ENCODE measurements around the gene TRAP1. TPM values are rescaled to one million over a fixed set of nuclear protein-coding genes. Genes with fewer than 3 reads are reported as not detected.
A peak's percentile ranks its signal among the peaks of the same experiment; 100 is the strongest.

TRAP1 gene
- total RNA-seq, 2 experiments from 2014 or later: 185 to 242 TPM

DNA sequence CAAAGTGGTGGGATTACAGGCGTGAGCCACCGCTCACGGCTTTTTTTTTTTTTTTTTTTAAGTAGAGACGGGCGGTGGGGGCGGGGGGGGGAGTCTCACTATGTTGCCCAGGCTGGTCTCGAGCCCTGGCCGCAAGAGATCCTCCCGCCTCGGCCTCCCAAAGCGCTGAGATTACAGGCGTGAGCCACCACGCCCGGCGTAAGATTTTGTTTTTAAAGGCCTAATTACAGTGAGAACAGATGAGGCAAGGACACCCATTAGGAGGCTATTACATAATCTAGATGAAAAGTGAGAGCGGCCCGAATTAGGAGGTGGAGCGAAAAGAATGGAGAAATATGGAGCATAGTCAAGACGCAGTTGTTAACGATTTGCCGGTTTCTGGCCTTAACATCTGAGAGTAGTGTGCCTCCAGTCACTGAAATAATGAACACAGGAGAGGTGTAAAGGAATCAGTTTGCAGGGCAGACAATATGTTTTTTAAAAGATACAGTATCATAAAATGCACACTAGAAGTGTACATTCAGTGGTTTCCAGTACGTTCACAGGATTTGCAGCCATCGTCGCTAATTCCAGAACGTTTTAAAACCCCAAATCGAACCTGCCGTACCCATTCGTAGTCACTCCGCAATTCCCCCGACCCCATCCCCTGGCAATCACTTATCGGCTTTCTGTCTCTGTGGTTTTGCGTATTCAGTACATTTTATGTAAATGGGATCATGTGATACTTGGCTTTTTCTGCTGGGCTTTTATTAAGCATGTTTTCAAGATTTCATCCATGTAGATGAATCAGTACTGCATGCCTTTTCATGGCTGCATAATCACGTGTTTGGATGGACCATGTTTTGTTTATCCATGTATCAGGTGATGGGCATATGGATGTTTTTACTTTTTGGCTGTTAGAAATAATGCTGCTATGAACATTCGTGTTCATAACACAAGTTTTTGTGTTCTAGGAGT lies 104.5 kb downstream of the TRAP1 start:
- no TSS peak for BruUV-seq (replicated peaks)
- Histone ChIP-seq H3K27ac (ENCODE audit: low read depth, low read length, poor library complexity, severe bottlenecking) (peak overlapping the region; percentile 90), H3K79me2 (ENCODE audit: insufficient read depth, low read depth, low read length) (peaks cover 87% of the 10 kb centered on the region)

DNA sequence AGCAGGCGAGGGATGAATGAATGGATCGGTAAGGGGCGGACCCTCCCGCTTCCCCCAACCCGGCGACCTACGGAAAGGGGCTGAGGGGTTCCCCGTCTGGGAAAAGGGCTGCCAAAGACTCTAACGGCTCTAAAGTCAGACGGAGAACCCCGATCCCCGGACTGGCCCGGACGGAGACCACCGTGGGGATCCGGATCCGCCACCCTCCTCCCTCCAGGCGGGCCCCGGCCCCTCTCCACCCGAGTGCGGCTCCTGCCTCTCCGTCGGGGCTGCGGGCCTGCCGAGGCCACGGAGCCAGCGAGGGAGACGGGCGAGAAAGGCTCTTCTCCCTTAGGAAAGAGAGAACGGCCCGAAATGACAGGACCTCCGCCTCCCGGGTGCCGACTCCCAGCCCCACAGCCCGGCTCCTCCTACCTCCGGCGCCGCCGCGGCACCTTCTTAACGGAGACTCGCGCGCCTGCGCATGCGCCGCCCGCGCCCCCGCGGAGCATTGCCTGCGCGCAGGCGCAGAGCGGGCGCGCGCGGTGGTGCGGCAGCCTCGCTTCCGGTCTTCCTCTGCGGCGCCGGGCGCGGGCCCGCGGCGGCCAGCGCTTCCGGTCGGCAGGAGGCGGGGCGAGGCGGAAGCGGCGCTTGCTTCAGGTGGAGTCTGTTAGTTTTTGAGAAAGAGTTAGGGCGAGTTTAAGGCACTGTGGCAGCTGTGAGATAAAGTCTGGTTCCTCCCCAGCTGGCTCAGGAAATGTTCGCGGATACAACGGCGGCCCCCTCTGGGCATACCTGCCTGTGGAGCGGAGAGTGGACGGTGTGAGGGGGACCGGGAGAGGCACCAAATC lies 106.0 kb downstream of the TRAP1 start, which contains the start of gene SLX4:
Gene SLX4, minus strand, starts transcription at position 461 of the 830 bp plus-strand sequence. CDS start 2,642 bp downstream, outside the sequence.
- DNase-seq (ENCODE audit: low spot score): peak; percentile 97
- H3K4me3 ChIP-seq (ENCODE audit: low read depth, low read length, poor library complexity, severe bottlenecking): peak within 1 kb of the TSS; percentile 88
- TF ChIP-seq EZH2phosphoT487 (IDR thresholded peaks at IDR 0.05; ENCODE audit: borderline replicate concordance, low read depth, low read length): no peak
- TF ChIP-seq, protein P1, sequence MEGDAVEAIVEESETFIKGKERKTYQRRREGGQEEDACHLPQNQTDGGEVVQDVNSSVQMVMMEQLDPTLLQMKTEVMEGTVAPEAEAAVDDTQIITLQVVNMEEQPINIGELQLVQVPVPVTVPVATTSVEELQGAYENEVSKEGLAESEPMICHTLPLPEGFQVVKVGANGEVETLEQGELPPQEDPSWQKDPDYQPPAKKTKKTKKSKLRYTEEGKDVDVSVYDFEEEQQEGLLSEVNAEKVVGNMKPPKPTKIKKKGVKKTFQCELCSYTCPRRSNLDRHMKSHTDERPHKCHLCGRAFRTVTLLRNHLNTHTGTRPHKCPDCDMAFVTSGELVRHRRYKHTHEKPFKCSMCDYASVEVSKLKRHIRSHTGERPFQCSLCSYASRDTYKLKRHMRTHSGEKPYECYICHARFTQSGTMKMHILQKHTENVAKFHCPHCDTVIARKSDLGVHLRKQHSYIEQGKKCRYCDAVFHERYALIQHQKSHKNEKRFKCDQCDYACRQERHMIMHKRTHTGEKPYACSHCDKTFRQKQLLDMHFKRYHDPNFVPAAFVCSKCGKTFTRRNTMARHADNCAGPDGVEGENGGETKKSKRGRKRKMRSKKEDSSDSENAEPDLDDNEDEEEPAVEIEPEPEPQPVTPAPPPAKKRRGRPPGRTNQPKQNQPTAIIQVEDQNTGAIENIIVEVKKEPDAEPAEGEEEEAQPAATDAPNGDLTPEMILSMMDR (conservative IDR thresholded peaks at IDR 0.05; ENCODE audit: low read length): no peak
- H4K20me1 ChIP-seq (ENCODE audit: insufficient read depth, low read length): no peaks in the 10 kb centered on the region; the same call in 1 of the 2 replicates
- no peak within 1 kb of the TSS; the same call in 1 of the 2 replicates for H2AFZ ChIP-seq (ENCODE audit: low read length)
- intact Hi-C loops (cut with micrococcal nuclease; ENCODE audit: unreplicated experiment): loop anchor here (1.0 to 2.0 kb wide), 3 partner anchors 25 to 85 kb away; no protein-coding TSS in a partner anchor
- ChIA-PET CTCF (ENCODE audit: unreplicated experiment) (no interaction called here), POLR2A (interaction anchor here (0.9 to 1.3 kb wide), 8 partner anchors 9 to 35 kb away, joined by 3 to 11 read pairs (median 6); no protein-coding TSS in a partner anchor)
- peaks cover 87% of the 10 kb centered on the region for H3K79me2 ChIP-seq (ENCODE audit: insufficient read depth, low read depth, low read length)
- H3K27ac ChIP-seq (ENCODE audit: low read depth, low read length, poor library complexity, severe bottlenecking): peak within 1 kb of the TSS; percentile 90
- peak within 1 kb of the TSS; percentile 93 for H3K4me2 ChIP-seq (ENCODE audit: low read length)
- peaks cover 46% of the 10 kb centered on the region for H3K36me3 ChIP-seq (ENCODE audit: insufficient read depth, low read length)
- no TSS peak for BruUV-seq (replicated peaks)
- H3K4me1 ChIP-seq (ENCODE audit: insufficient read depth, low read length, poor library complexity, severe bottlenecking): peaks cover 67% of the 10 kb centered on the region
- H3K9me2 ChIP-seq (ENCODE audit: insufficient read depth, low read length): no peaks in the 10 kb centered on the region
- no peaks in the 10 kb centered on the region for H3K9me3 ChIP-seq (ENCODE audit: low read length)

More for the DNA sequence above, 104.5 kb downstream of the TRAP1 start:
- CTCF ChIA-PET (ENCODE audit: unreplicated experiment): no interaction called here
- Histone ChIP-seq H3K9me2 (ENCODE audit: insufficient read depth, low read length) (no peaks in the 10 kb centered on the region), H3K4me2 (ENCODE audit: low read length) (peak overlapping the region; percentile 93), H3K36me3 (ENCODE audit: insufficient read depth, low read length) (peaks cover 50% of the 10 kb centered on the region), H3K4me1 (ENCODE audit: insufficient read depth, low read length, poor library complexity, severe bottlenecking) (peaks cover 61% of the 10 kb centered on the region), H3K4me3 (ENCODE audit: low read depth, low read length, poor library complexity, severe bottlenecking) (peak overlapping the region; percentile 88), H3K9me3 (ENCODE audit: low read length) (peaks cover 4% of the 10 kb centered on the region; the same call in 1 of the 2 replicates), H2AFZ (ENCODE audit: low read length) (no peak overlapping the region), H4K20me1 (ENCODE audit: insufficient read depth, low read length) (no peaks in the 10 kb centered on the region; the same call in 1 of the 2 replicates)
- intact Hi-C loops (cut with micrococcal nuclease; ENCODE audit: unreplicated experiment): no loop called here
- POLR2A ChIA-PET: interaction anchor here (0.6 to 1.3 kb wide), 9 partner anchors 8 to 515 kb away, joined by 3 to 11 read pairs (median 5); no protein-coding TSS in a partner anchor
- TF ChIP-seq, protein P1 (conservative IDR thresholded peaks at IDR 0.05; ENCODE audit: low read length): no peak
- TF ChIP-seq EZH2phosphoT487 (IDR thresholded peaks at IDR 0.05; ENCODE audit: borderline replicate concordance, low read depth, low read length): no peak
- no peak for DNase-seq (ENCODE audit: low spot score)

Data from OCI-LY7 (cell line).